K562 (cell line): ENCODE measurements around the gene SHANK1. TPM values are rescaled to one million over a fixed set of nuclear protein-coding genes. Genes with fewer than 3 reads are reported as not detected.

Experiments used
- DIDO1 ChIP-seq: fragments of 450-650 bp; IDR thresholded peaks from 2 replicates; pipeline ENCODE4 v1.6.1; 2016; ENCODE audit warnings: low read depth, missing biosample characterization, missing genetic modification characterization
- FOS ChIP-seq: IDR thresholded peaks from 3 replicates; pipeline ENCODE4 v1.6.1; 2011; ENCODE audit not compliant: insufficient read length; ENCODE audit errors: extremely low read depth
- FOXM1 ChIP-seq, 2 experiments: fragments of 450-650 bp in 1 of 2; sonication (generic) in 1 of 2; formaldehyde crosslinking in 1 of 2; IDR thresholded peaks; 2 replicates each; pipeline versions ENCODE4 v1.6.1 to v1.9.0; 2017 to 2022; ENCODE audit warnings: low read depth in 2 of 2, mild to moderate bottlenecking in 2 of 2, missing genetic modification reagents in 1 of 2, moderate library complexity in 1 of 2
- NFE2 ChIP-seq: IDR thresholded peaks from 2 replicates; pipeline ENCODE4 v1.6.1; 2014; ENCODE audit warnings: antibody characterized with exemption, low read depth
- NR2C1 ChIP-seq, 2 experiments: fragments of 450-650 bp; IDR thresholded peaks; 2 replicates each; pipeline ENCODE4 v1.6.1; 2017; ENCODE audit warnings: mild to moderate bottlenecking in 2 of 2, antibody characterized with exemption in 1 of 2, inconsistent platforms in 1 of 2, missing compliant biosample characterization in 1 of 2, missing genetic modification characterization in 1 of 2
- SMAD1 ChIP-seq: fragments of 150-350 bp; IDR thresholded peaks from 2 replicates; pipeline ENCODE4 v1.6.1; 2014; ENCODE audit warnings: low read length, low read depth; ENCODE audit not compliant: partially characterized antibody
- TAF1 ChIP-seq: IDR thresholded peaks from 2 replicates; pipeline ENCODE4 v1.6.1; 2011; ENCODE audit warnings: mild to moderate bottlenecking, low read length, moderate library complexity; ENCODE audit not compliant: insufficient read depth, control insufficient read depth, severe bottlenecking; ENCODE audit errors: extremely low read depth
- ZBTB34 ChIP-seq: fragments of 250-450 bp; sonication (Bioruptor Pico); IDR thresholded peaks from 2 replicates; pipeline ENCODE4 v1.8.0; 2021; ENCODE audit warnings: mild to moderate bottlenecking, moderate library complexity
- ZFPM2 ChIP-seq: fragments of 250-450 bp; sonication (Bioruptor Pico); IDR thresholded peaks from 2 replicates; pipeline ENCODE4 v1.5.1; 2022; ENCODE audit warnings: mild to moderate bottlenecking
- ZMIZ1 ChIP-seq, 2 experiments: fragments of 150-350 bp in 1 of 2; IDR thresholded peaks; 2 replicates each; pipeline ENCODE4 v1.6.1; 2012 to 2016; ENCODE audit warnings: low read depth in 2 of 2, low read length in 2 of 2, mild to moderate bottlenecking in 1 of 2, moderate library complexity in 1 of 2
- ZNF384 ChIP-seq: IDR thresholded peaks from 2 replicates; pipeline ENCODE4 v1.6.1; 2012; ENCODE audit warnings: low read depth, low read length, improper control_type of control experiment
- ZNF57 ChIP-seq: fragments of 450-650 bp; formaldehyde crosslinking; IDR thresholded peaks from 2 replicates; pipeline ENCODE4 v1.4.0; 2020; ENCODE audit warnings: mild to moderate bottlenecking, moderate library complexity
- polyA plus RNA-seq, 8 experiments: library from polyadenylated mRNA; depleted of rRNA in 4 of 8; stranded (reverse) in 5 of 8; unstranded in 3 of 8; fragments of >200 nt; fragmentation: Nextera tagmentation in 2 of 8; fragmentation: Illumina TruSeq in 1 of 8; extraction: Ambion mirVana in 2 of 8; extraction: Trizol in 1 of 8; gene quantifications; 2 replicates each; pipeline versions ENCODE4 v1.2.1 to v1.2.3, GENCODE V29; 2011 to 2014; ENCODE audit warnings: inconsistent platforms in 1 of 8, missing spikeins in 1 of 8
- total RNA-seq, 7 experiments: library from RNA; depleted of rRNA in 6 of 7; stranded (reverse); fragments of >200 nt in 6 of 7; fragmentation: Illumina TruSeq in 2 of 7; extraction: Trizol in 2 of 7; gene quantifications; 2 replicates each; pipeline versions ENCODE4 v1.2.1 to v1.2.3, GENCODE V29; 2011 to 2021; ENCODE audit warnings: low replicate concordance in 1 of 7
- TF ChIP-seq, protein P1 (sequence below): fragments of 200-800 bp; sonication (Bioruptor generic); IDR thresholded peaks from 2 replicates; pipeline ENCODE4 v1.6.1; 2017; ENCODE audit warnings: missing genetic modification characterization, missing compliant biosample characterization
- TF ChIP-seq, protein P2 (sequence below): fragments of 250-450 bp; sonication (Bioruptor Pico); IDR thresholded peaks from 2 replicates; pipeline ENCODE4 v1.4.0; 2020
- TF ChIP-seq, protein P3 (sequence below): fragments of 450-650 bp; formaldehyde crosslinking; IDR thresholded peaks from 2 replicates; pipeline ENCODE4 v1.4.0; 2020; ENCODE audit warnings: mild to moderate bottlenecking, moderate library complexity

The SHANK1 gene
- total and polyA plus RNA-seq, 9 of the 15 experiments (the other 6 are each of a cell fraction or from before 2014, with no cell fraction given) = 0.33 to 1.3 (median 0.55) TPM; not detected in 2

DNA sequence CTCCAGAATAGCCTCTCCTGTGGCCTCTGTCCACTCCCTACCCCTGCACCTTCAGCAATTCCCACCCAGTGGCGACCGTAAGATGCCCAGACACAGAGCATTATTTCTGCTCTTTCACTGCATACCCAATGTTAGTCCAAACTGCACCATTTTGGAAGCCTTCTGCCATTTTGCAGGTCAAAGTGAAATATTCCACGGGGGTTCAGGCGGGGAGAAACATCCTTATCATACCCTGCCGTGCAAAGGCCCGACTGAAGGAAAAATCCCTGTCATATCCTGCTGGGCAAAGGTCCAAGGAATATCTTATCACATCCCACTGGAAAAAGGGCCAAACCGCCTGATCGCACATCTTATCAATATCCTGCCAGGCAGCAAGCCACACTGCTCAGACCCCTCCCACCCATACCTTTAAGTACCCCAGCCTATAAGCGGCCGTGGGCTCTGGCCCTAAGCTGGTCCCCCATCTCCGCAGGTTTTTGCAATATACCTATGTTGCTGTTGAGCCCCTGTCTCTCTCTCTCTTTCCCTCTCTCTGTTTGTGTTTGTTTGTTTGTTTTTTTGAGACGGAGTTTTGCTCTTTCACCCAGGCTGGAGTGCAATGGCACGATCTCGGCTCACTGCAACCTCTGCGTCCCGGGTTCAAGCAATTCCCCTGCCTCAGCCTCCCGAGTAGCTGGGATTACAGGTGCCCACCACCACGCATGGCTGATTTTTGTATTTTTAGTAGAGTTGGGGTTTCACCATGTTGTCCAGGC lies 21.8 kb upstream of the SHANK1 start (continued):
- TF ChIP-seq DIDO1 (tag) (no peak), FOXM1 (IDR thresholded peaks at IDR 0.05; ENCODE audit: low read depth) (no peak; the same call in 1 of the 2 replicates), FOXM1 (CRISPR knock-in tag; IDR thresholded peaks at IDR 0.05; ENCODE audit: low read depth) (no peak), ZFPM2 (CRISPR knock-in tag) (no peak), ZNF57 (CRISPR knock-in tag) (no peak), NFE2 (no peak), ZMIZ1 (IDR thresholded peaks at IDR 0.05; ENCODE audit: low read depth in 2 of 2, low read length in 2 of 2) (peak in 1 of 2 experiments; percentile 50; a peak in 1 of 4 replicates), ZBTB34 (CRISPR knock-in tag) (no peak), TAF1 (no peak), FOS (no peak), ZNF384 (no peak), SMAD1 (peak; percentile 65), NR2C1 (IDR thresholded peaks at IDR 0.05) (no peak), NR2C1 (tag; IDR thresholded peaks at IDR 0.05) (peak; percentile 66)
- TF ChIP-seq, protein P1, sequence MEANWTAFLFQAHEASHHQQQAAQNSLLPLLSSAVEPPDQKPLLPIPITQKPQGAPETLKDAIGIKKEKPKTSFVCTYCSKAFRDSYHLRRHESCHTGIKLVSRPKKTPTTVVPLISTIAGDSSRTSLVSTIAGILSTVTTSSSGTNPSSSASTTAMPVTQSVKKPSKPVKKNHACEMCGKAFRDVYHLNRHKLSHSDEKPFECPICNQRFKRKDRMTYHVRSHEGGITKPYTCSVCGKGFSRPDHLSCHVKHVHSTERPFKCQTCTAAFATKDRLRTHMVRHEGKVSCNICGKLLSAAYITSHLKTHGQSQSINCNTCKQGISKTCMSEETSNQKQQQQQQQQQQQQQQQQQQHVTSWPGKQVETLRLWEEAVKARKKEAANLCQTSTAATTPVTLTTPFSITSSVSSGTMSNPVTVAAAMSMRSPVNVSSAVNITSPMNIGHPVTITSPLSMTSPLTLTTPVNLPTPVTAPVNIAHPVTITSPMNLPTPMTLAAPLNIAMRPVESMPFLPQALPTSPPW (CRISPR knock-in tag) = peak; percentile 44
- TF ChIP-seq, protein P2, sequence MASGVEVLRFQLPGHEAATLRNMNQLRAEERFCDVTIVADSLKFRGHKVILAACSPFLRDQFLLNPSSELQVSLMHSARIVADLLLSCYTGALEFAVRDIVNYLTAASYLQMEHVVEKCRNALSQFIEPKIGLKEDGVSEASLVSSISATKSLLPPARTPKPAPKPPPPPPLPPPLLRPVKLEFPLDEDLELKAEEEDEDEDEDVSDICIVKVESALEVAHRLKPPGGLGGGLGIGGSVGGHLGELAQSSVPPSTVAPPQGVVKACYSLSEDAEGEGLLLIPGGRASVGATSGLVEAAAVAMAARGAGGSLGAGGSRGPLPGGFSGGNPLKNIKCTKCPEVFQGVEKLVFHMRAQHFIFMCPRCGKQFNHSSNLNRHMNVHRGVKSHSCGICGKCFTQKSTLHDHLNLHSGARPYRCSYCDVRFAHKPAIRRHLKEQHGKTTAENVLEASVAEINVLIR = no peak
- TF ChIP-seq, protein P3, sequence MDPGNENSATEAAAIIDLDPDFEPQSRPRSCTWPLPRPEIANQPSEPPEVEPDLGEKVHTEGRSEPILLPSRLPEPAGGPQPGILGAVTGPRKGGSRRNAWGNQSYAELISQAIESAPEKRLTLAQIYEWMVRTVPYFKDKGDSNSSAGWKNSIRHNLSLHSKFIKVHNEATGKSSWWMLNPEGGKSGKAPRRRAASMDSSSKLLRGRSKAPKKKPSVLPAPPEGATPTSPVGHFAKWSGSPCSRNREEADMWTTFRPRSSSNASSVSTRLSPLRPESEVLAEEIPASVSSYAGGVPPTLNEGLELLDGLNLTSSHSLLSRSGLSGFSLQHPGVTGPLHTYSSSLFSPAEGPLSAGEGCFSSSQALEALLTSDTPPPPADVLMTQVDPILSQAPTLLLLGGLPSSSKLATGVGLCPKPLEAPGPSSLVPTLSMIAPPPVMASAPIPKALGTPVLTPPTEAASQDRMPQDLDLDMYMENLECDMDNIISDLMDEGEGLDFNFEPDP (CRISPR knock-in tag) = no peak
